OCI-LY3 (cell line): Measurements from ENCODE around the gene DYNC2LI1.

Source experiments
- EZH2phosphoT487 ChIP-seq: fragments of 200-600 bp; shearing (Covaris generic); IDR thresholded peaks from 2 replicates; pipeline ENCODE4 v1.6.1; 2018; ENCODE audit warnings: antibody characterized with exemption, mixed run types, low read depth
- TF ChIP-seq, protein P1 (sequence below): fragments of 200-600, 300-600 bp; sonication (generic); IDR thresholded peaks from 2 replicates; pipeline ENCODE4 v1.5.1; 2014; ENCODE audit warnings: antibody characterized with exemption, low read length, low read depth

GRCh38 chr2:43737855-43738254, 36.0 kb upstream of the DYNC2LI1 start:
- no peak for TF ChIP-seq EZH2phosphoT487
- TF ChIP-seq, protein P1, sequence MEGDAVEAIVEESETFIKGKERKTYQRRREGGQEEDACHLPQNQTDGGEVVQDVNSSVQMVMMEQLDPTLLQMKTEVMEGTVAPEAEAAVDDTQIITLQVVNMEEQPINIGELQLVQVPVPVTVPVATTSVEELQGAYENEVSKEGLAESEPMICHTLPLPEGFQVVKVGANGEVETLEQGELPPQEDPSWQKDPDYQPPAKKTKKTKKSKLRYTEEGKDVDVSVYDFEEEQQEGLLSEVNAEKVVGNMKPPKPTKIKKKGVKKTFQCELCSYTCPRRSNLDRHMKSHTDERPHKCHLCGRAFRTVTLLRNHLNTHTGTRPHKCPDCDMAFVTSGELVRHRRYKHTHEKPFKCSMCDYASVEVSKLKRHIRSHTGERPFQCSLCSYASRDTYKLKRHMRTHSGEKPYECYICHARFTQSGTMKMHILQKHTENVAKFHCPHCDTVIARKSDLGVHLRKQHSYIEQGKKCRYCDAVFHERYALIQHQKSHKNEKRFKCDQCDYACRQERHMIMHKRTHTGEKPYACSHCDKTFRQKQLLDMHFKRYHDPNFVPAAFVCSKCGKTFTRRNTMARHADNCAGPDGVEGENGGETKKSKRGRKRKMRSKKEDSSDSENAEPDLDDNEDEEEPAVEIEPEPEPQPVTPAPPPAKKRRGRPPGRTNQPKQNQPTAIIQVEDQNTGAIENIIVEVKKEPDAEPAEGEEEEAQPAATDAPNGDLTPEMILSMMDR: no peak
